Peyer's patch (tissue), 4 donors: ENCODE data around the gene KRT1. TPM values are rescaled to one million over a fixed set of nuclear protein-coding genes. Genes with fewer than 3 reads are reported as not detected.

Experiments
- DNase-seq, 3 donors: peaks; one replicate each; pipeline ENCODE4 v3.0.0-alpha.2; 2017 to 2019
- H3K27ac ChIP-seq, 4 donors: fragments of 200-600 bp; sonication (generic); one replicate each; pipeline ENCODE4 v1.5.1; 2016 to 2019
- H3K27me3 ChIP-seq, 2 donors: fragments of 200-600 bp; sonication (generic); one replicate each; pipeline ENCODE4 v1.5.1; 2019
- H3K36me3 ChIP-seq, 3 donors: fragments of 200-600 bp; sonication (generic); one replicate each; pipeline ENCODE4 v1.5.1; 2016 to 2019
- H3K4me1 ChIP-seq, 4 donors: fragments of 200-600 bp; sonication (generic); one replicate each; pipeline ENCODE4 v1.5.1; 2016 to 2019
- H3K4me3 ChIP-seq, 4 donors: fragments of 200-600 bp; sonication (generic); 1 replicate in 3 of 4; 2 replicates in 1 of 4; pipeline ENCODE4 v1.5.1; 2016 to 2019; ENCODE audit warnings: mild to moderate bottlenecking in 1 of 4
- H3K9me3 ChIP-seq, 4 donors: fragments of 200-600 bp; sonication (generic); one replicate each; pipeline ENCODE4 v1.5.1; 2016 to 2019; ENCODE audit warnings: mild to moderate bottlenecking in 1 of 4
- POLR2A ChIP-seq, 2 donors: fragments of 450-650 bp; IDR thresholded peaks; one replicate each; pipeline ENCODE4 v1.5.1; 2017; ENCODE audit warnings: antibody characterized with exemption in 2 of 2, mild to moderate bottlenecking in 2 of 2, moderate library complexity in 2 of 2
- total RNA-seq, 4 donors: library from RNA; depleted of rRNA; stranded (reverse); fragments of >200 nt; gene quantifications; one replicate each; pipeline ENCODE4 v1.1.0, GENCODE V29; 2016
- TF ChIP-seq, protein P1 (sequence below), 6 experiments: fragments of 450-650 bp in 4 of 6; fragments of 200-600 bp in 2 of 6; sonication (generic) in 1 of 6; IDR thresholded peaks; one replicate each; pipeline ENCODE4 v1.5.1; 2017 to 2019; ENCODE audit warnings: antibody characterized with exemption in 6 of 6, mild to moderate bottlenecking in 3 of 6, moderate library complexity in 1 of 6

KRT1 gene
- 1 to 10 TPM in 1 of 4 donors, under 1 TPM in 2, not detected in 1; 0.76 to 1.7 (median 0.94) TPM for total RNA-seq

DNA sequence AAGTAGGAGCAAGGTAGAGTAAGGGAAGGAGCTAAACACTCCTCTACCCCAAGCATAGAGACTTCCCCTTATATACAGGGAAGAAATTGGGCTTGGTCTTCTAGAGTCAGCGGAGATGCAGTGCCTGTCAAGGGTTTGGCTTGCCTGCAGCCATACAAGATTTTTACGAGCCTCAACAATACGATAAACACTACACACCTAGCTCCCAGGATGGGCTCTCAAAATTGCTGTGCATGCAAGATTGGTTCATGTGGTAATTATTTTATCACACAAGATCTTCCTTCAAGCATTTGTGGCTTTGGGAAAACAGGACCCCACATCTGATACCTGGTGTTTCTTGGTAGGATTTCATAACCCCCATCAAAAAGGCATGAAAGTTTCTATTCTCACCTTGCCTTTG lies at the start of gene KRT1:
Gene KRT1 (minus strand): TSS at position 45 of the 400 bp plus-strand sequence. CDS start 59 bp downstream, outside the sequence.
- TF ChIP-seq POLR2A (IDR thresholded peaks at IDR 0.05), result no peak
- TF ChIP-seq, protein P1, sequence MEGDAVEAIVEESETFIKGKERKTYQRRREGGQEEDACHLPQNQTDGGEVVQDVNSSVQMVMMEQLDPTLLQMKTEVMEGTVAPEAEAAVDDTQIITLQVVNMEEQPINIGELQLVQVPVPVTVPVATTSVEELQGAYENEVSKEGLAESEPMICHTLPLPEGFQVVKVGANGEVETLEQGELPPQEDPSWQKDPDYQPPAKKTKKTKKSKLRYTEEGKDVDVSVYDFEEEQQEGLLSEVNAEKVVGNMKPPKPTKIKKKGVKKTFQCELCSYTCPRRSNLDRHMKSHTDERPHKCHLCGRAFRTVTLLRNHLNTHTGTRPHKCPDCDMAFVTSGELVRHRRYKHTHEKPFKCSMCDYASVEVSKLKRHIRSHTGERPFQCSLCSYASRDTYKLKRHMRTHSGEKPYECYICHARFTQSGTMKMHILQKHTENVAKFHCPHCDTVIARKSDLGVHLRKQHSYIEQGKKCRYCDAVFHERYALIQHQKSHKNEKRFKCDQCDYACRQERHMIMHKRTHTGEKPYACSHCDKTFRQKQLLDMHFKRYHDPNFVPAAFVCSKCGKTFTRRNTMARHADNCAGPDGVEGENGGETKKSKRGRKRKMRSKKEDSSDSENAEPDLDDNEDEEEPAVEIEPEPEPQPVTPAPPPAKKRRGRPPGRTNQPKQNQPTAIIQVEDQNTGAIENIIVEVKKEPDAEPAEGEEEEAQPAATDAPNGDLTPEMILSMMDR (IDR thresholded peaks at IDR 0.05), result no peak
- no peaks in the 10 kb centered on the region for H3K9me3 ChIP-seq
- no peaks in the 10 kb centered on the region for H3K27me3 ChIP-seq
- no peak within 1 kb of the TSS for H3K27ac ChIP-seq
- no peaks in the 10 kb centered on the region for H3K36me3 ChIP-seq
- no peak for DNase-seq
- H3K4me3 ChIP-seq, result no peak within 1 kb of the TSS
- H3K4me1 ChIP-seq, result peaks cover 0 to under 1% (median 0%) of the 10 kb centered on the region in 4 donors

DNA sequence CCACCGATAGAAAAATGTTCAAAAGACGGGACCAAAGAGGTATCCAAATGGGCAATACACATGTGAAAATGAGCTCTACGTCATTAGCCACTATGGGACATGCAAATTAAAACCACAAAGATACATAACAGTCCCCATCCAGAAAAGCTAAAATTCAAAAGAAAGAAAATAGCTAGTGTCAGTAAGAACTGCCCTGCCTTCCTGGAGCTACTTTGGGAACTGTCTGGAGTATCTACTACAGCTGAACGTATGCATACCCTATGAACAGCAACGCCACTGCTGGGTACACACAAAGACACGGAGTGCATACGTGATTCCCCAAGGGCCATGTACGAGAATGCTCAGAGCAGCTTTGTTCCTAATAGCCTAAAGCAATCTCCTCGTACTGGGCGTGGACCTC lies 48.9 kb upstream of the KRT1 start:
- DNase-seq, result no peak
- Histone ChIP-seq H3K4me3 (no peak overlapping the region), H3K27me3 (no peaks in the 10 kb centered on the region)

DNA sequence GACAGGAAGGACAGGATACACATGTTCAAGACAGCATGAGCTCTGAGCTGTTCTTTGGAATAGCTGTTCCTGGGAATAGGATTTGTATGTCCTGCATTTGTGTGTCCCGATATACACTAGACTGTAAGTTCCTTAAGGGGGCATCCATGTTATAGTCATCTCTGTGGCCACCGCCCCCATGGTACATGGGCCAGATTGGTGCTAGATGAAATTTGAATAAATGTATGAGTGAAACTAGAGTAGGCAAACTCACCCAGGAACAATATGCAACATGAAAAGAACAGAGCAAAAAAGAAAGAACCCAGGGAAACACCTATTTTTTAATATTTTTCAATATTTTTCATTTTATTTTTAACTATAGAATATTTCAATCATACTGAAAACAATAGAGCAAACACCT lies 48.2 kb upstream of the KRT1 start:
- H3K9me3 ChIP-seq, result no peaks in the 10 kb centered on the region
- no peaks in the 10 kb centered on the region for H3K4me1 ChIP-seq
- H3K27me3 ChIP-seq, result no peaks in the 10 kb centered on the region
- no peak overlapping the region for H3K4me3 ChIP-seq
- H3K36me3 ChIP-seq, result no peaks in the 10 kb centered on the region
- no peak overlapping the region for H3K27ac ChIP-seq
- no peak for TF ChIP-seq POLR2A (IDR thresholded peaks at IDR 0.05)
- TF ChIP-seq, protein P1 (IDR thresholded peaks at IDR 0.05), result no peak
- no peak for DNase-seq

More for the DNA sequence above, 48.9 kb upstream of the KRT1 start:
- no peaks in the 10 kb centered on the region for H3K4me1 ChIP-seq
- no peaks in the 10 kb centered on the region for H3K9me3 ChIP-seq
- no peak overlapping the region for H3K27ac ChIP-seq
- no peaks in the 10 kb centered on the region for H3K36me3 ChIP-seq
- TF ChIP-seq, protein P1 (IDR thresholded peaks at IDR 0.05), result no peak
- no peak for TF ChIP-seq POLR2A (IDR thresholded peaks at IDR 0.05)

DNA sequence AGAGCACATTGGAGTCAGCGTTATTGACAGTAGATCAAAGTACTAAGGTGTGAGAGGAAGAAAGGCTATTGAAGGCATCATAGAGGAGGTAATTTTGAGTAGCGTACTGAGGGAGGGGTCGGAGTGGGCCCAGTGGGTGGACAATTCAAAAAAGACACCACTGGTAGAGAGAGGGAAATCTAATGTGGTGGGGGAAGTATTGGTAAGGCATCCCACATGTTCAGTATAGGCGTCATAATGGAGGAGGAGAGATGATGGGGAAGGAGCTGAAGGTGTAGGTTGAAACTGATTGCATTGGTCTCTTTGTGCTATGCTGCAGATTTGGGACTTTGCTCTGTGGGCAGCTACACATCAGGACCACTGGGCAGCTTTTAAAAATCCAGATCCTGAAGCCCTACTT lies 46.8 kb upstream of the KRT1 start:
- no peak for TF ChIP-seq POLR2A (IDR thresholded peaks at IDR 0.05)
- TF ChIP-seq, protein P1 (IDR thresholded peaks at IDR 0.05), result no peak
- Histone ChIP-seq H3K9me3 (no peaks in the 10 kb centered on the region), H3K36me3 (no peaks in the 10 kb centered on the region), H3K27me3 (no peaks in the 10 kb centered on the region), H3K27ac (no peak overlapping the region), H3K4me3 (no peak overlapping the region), H3K4me1 (no peaks in the 10 kb centered on the region)
- DNase-seq, result no peak

DNA sequence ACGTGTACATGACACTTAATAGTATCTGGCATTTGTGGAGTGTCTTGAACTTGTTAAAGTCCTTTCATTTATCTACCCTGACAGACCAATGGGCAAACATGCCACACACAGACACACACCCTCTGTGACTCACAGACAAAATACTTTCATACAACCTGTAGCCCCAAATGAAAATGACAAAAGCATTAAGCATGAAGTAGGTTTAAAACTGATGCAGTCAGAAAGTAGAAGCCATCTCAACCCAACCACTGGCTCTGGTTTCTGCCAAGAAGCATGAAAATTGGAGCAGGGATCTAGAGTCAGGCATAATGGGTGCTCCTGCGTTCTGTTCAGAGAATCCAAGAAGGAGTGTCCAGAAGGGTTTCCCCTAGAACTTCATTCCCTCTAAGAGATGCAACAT lies 46.2 kb upstream of the KRT1 start:
- H3K36me3 ChIP-seq, result no peaks in the 10 kb centered on the region
- no peaks in the 10 kb centered on the region for H3K9me3 ChIP-seq
- H3K4me1 ChIP-seq, result no peaks in the 10 kb centered on the region
- no peaks in the 10 kb centered on the region for H3K27me3 ChIP-seq
- DNase-seq, result no peak
- TF ChIP-seq, protein P1 (IDR thresholded peaks at IDR 0.05), result no peak
- no peak for TF ChIP-seq POLR2A (IDR thresholded peaks at IDR 0.05)
- H3K27ac ChIP-seq, result no peak overlapping the region
- H3K4me3 ChIP-seq, result no peak overlapping the region

DNA sequence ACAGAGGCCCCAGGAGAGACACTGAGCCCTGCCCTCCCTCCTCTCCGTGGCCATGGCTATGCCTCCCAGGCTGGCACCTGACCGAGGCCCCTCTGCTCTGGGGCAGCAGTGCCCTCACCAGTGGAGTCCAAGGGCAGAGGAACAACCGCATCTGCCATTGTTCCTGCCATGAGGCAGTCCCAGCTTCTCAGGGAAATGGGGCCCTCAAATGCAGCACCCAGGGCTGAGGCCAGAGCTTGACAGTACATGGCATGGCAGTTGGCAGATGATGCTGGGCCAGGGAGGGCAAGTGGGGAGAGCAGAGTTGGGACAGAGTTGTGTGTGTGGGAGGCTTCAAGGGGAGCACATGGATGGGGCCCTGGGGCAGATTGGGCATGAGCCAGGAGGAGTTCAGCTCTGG lies 44.2 kb upstream of the KRT1 start:
- Histone ChIP-seq H3K9me3 (no peaks in the 10 kb centered on the region), H3K4me3 (no peak overlapping the region), H3K27me3 (no peaks in the 10 kb centered on the region), H3K4me1 (no peaks in the 10 kb centered on the region), H3K36me3 (no peaks in the 10 kb centered on the region), H3K27ac (no peak overlapping the region)
- no peak for DNase-seq
- TF ChIP-seq, protein P1 (IDR thresholded peaks at IDR 0.05), result no peak
- TF ChIP-seq POLR2A (IDR thresholded peaks at IDR 0.05), result no peak
